Astrocyte of the spinal cord (primary cell): ENCODE results near the gene PNKD.
"Not testable (repeated sequence)": the region's sequence is repeated elsewhere in the genome, so short reads cannot be mapped to it uniquely, and the experiment has no call there.

Experiments used
- DNase-seq: peaks from one replicate; pipeline ENCODE4 v3.0.0; 2011; ENCODE audit warnings: low read depth, low spot score
- H3K4me3 ChIP-seq: 2 replicates; pipeline ENCODE4 v1.5.1; 2011; ENCODE audit warnings: low read depth, mild to moderate bottlenecking, low read length, moderate library complexity
- CTCF ChIP-seq: IDR thresholded peaks from 2 replicates; pipeline ENCODE4 v1.5.1; 2012; ENCODE audit warnings: low read depth, mild to moderate bottlenecking, low read length, inconsistent platforms
- in situ Hi-C: cut with HindIII; loops from 2 replicates; pipeline ENCODE4 v1.10.0; 2017; ENCODE audit warnings: low sequenced_read_pairs

Gene PNKD

GRCh38 chr2:218271865-218272530, 1.7 kb downstream of the PNKD start:
- no peak for TF ChIP-seq CTCF
- DNase-seq = no peak
- H3K4me3 ChIP-seq = no peak overlapping the region
- in situ Hi-C loops = no loop called here

- TF ChIP-seq CTCF = peak; percentile 94
- in situ Hi-C loops = no loop called here
- H3K4me3 ChIP-seq = no peak overlapping the region
- DNase-seq = peak; percentile 86
These were observed 2.4 kb downstream of the PNKD start for GRCh38 chr2:218272531-218273212.

GRCh38 chr2:218273214-218273907, 3.0 kb downstream of the PNKD start:
- H3K4me3 ChIP-seq, DNase-seq, in situ Hi-C loops: not testable (repeated sequence)

GRCh38 chr2:218273908-218274249, 3.6 kb downstream of the PNKD start:
- no peak for DNase-seq
- no peak for TF ChIP-seq CTCF
- H3K4me3 ChIP-seq = no peak overlapping the region
- in situ Hi-C loops = no loop called here

GRCh38 chr2:218274586-218274985, 4.3 kb downstream of the PNKD start:
- in situ Hi-C loops = no loop called here
- no peak overlapping the region for H3K4me3 ChIP-seq
- DNase-seq = no peak
- TF ChIP-seq CTCF = no peak

GRCh38 chr2:218275371-218276072, 5.2 kb downstream of the PNKD start:
- in situ Hi-C loops = no loop called here
- H3K4me3 ChIP-seq = no peak overlapping the region
- DNase-seq = no peak
- no peak for TF ChIP-seq CTCF
